GM18517 (cell line): Measurements from ENCODE around the gene OSBP2.
A peak's percentile ranks its signal among the peaks of the same experiment; 100 is the strongest.

Experiments used
- ATAC-seq: cut with Tn5 transposase; IDR thresholded peaks from one replicate; pipeline ENCODE4 v1.9.1; 2021; ENCODE audit warnings: mild to moderate bottlenecking, moderate library complexity; ENCODE audit not compliant: unreplicated experiment

Gene OSBP2, protein sequence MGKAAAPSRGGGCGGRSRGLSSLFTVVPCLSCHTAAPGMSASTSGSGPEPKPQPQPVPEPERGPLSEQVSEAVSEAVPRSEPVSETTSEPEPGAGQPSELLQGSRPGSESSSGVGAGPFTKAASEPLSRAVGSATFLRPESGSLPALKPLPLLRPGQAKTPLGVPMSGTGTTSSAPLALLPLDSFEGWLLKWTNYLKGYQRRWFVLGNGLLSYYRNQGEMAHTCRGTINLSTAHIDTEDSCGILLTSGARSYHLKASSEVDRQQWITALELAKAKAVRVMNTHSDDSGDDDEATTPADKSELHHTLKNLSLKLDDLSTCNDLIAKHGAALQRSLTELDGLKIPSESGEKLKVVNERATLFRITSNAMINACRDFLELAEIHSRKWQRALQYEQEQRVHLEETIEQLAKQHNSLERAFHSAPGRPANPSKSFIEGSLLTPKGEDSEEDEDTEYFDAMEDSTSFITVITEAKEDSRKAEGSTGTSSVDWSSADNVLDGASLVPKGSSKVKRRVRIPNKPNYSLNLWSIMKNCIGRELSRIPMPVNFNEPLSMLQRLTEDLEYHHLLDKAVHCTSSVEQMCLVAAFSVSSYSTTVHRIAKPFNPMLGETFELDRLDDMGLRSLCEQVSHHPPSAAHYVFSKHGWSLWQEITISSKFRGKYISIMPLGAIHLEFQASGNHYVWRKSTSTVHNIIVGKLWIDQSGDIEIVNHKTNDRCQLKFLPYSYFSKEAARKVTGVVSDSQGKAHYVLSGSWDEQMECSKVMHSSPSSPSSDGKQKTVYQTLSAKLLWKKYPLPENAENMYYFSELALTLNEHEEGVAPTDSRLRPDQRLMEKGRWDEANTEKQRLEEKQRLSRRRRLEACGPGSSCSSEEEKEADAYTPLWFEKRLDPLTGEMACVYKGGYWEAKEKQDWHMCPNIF

DNA sequence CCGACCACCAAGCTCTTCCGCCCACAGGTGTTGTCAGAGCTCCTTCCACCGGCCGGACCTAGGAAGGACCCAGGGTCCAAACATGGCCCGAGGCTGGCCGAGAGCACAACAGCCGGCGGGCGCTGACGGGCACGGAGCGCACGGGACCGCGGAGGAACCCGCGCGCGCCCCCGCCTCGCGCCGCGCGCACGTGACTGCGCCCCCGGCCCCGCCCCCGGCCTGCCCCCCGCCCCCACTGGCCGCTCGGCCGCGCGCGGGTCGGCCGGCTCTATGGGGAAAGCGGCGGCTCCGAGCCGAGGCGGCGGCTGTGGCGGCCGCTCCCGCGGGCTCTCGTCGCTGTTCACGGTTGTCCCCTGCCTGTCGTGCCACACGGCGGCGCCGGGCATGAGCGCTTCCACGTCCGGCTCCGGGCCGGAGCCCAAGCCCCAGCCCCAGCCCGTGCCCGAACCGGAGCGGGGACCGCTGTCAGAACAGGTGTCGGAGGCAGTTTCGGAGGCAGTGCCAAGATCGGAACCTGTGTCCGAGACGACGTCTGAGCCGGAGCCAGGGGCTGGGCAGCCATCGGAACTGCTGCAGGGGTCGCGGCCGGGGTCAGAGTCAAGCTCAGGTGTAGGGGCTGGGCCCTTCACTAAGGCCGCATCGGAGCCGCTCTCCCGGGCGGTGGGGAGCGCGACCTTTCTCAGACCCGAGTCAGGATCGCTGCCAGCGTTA, at the start of gene OSBP2:
TSS of gene OSBP2 (plus strand) at position 235 of the 711 bp plus-strand sequence. CDS start at position 271, 36 bp downstream.
- no peak for ATAC-seq

DNA sequence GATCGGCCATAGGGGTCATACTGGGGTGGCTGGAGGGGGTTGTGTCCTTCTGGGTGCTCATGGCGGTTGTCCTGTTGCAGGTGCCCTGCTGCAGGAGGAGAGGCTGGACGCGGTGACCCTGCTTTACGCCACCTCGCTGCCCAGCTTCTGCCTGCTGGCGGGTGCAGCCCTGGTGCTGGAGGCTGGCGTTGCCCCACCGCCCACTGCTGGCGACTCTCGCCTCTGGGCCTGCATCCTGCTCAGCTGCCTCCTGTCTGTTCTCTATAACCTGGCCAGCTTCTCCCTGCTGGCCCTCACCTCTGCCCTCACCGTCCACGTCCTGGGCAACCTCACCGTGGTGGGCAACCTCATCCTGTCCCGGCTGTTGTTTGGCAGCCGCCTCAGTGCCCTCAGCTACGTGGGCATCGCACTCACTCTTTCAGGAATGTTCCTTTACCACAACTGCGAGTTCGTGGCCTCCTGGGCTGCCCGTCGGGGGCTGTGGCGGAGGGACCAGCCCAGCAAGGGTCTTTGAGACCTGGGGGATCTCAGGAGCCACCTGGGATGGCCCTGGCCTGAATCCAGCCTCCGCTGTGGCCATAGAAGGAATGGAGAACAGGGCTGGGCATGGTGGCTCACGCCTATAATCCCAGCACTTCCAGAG, 48.0 kb upstream of the OSBP2 start:
- no peak for ATAC-seq

DNA sequence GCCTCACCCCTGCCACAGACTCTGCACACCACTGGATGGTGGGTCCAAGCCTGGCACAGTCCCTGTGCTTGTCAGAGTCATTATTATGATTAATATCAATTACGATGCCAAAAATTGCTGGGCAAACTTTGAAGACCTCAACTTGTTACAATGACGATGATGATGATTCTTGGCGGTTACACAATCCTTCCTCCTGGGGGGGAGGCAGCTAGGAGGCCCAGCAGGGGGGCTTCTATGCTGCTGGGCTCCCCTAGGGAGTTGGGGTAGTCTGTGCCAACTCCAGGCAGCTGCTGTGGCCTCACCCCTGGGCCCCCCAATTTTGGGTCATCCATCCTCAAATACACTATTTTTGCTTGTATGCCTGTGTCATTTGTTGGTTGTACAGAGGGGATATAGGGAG, 47.1 kb upstream of the OSBP2 start:
- ATAC-seq = no peak

DNA sequence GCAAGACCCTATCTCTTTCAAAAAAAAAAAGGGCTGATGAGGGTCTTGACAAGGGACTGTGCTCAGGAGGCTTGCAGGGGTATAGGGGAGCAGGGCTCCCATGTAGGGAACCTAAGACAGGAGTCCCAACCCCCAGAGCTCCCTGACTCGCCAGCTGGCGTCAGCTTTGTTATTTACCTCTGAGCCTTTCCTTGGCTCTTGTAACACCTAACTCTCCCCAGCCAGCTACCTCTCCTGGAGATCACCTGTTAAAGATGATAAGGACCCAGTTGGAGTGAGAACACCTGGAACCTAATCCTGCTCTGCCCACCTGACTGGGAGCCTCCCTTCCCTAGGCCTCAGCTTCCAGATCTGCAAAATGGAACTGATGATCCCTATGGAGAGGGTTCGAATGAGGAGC, 45.8 kb upstream of the OSBP2 start:
- no peak for ATAC-seq

DNA sequence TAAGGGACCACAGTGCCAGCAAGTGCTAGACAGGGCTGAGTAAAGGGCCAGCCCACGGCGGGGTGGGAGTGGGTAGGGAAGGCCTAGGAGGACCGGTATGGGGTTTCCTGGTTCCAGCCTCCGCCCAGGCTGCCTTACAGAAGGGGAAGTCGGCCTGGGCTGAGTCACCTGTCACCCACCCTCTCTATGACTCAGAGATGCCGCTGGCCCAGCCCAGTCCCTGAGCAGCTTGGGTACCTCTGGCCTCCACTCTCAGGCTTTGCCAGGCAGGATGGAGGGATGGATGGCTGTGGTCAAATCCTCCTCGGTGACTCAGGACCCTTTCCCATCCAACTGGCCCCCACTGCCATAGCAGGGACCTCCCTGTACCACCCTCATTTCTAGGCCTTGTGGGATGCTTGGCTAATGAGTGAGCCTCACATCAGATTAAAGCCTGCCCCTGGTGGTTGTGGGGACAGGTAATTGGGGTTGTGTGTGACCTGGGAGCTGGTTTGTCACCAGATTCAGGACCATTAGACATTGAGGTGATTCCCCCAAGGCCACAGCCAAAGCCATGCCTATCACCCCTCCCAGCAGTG, 45.2 kb upstream of the OSBP2 start:
- ATAC-seq = no peak

DNA sequence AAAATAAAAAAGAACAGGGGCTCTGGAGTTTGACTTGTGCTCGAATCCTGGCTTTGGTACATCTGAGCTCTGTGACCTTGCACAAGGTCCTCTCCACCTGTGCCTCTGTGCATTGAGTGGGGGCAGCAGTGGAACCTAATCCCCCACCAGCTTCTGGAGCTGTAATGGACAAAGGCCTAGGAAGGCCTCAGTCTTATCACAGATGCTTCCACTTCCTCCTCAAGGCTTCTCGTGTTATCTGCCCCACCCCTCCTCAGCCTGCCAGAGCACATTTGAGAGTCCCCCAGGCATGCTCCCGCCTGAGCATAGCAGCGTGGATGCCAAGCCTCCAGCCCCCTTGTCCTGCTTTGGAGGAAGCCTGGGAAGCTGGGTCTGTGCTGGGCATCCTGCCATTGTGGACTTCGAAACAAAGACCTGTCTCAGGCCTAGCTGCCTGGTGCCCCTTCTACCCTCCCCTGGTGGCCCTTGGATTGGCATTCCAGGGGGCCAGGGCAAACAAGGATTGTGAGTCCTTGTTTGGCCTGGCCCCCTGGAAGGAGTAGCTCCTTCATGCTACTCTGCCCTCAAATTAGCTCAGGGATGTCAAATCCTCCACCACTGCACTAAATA, 44.1 kb upstream of the OSBP2 start:
- ATAC-seq = no peak

DNA sequence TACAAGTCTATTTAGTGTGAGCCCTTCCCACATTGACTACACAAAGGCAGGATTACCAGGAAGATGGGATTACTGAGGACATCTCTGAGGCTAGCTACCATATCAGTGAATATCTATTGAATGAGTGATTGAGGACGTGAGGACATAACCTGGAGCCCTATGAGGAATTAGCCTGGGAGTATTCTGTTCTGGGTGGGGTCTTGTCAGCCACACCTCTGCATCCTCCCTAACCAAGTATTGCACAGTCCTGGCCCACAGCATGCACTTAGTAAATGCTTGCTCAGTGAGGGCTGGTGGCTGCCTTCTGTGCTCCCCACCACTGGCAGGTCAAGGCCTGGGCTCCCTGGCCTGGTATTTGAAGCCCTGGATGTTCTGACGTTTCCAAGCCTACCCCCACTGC, 41.8 kb upstream of the OSBP2 start:
- no peak for ATAC-seq

DNA sequence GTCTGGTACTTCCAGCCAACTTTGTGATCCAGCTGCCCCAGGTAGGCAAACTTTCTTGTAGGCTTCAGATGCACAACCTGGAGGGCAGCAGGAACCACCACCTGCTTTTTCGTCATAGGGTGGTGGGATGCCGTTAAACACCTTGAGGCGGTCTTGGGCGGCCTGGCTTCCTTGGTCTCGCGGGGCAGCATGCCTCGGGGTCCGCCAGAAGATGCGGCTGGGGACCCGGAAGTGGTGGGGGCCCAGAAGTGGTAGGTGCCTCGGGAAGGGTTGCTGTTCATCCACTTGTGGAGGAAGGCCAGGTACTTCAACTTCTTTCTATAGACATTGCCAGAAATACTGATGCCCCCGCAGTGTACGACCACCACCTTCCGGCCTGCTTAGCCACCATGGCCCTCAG, 40.3 kb upstream of the OSBP2 start:
- ATAC-seq = no peak

DNA sequence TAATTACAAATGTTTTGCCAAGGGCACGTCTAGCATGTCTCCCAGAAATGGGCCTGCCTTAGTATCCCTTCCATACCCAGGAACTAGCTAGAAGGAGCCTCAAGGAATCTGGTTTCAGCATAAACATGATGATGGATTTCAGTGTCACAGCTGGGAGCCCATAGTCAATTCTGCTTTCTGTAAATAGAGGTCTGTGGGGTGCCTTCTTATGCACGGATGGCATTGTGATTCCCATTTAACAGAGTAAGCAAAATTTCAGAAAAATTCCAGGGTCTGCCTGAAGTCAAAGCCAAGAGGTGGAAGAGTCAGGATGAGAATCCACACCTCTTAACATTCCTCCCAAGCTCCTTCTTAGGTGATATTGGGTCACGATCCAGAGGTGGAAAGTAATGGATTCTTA, 39.1 kb upstream of the OSBP2 start:
- ATAC-seq = no peak

DNA sequence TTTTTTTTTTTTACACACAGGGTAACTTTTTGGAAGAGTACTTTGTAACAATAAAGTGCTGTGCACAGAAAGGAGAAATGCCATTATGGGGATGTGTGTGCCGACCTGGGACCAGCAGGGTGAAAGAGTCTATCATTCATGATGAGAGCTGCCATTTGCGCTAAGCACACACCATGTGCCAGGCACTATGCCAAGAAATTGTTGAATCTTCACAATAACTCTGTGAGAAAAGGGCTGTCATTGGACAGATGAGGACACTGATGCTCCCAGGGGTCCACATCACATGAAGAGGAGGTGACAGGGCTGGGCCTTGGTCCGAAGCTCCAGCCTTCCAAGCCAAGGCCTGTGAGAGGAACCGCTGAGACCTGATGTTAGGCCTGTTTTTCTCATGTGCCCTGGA, 32.6 kb upstream of the OSBP2 start:
- ATAC-seq = no peak

DNA sequence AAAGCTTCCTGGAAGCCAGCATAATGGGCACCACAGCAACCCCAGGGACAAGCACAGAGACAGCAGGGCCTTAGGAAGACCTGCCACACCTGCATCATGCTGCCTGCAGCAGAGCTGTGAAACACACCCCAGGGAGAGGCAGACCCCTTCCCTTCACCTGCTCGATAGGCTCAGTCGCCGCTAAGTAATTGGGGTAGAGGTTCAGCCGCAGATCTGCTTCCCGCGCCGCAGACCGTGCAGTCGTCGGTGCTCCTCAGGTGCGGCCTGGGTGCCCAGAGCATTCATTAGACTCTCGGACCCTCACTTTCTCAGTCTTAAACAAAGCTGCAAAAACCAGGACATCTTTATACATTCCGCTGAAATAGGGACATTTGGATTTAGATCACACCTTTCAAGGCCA, 29.9 kb upstream of the OSBP2 start:
- ATAC-seq = no peak

DNA sequence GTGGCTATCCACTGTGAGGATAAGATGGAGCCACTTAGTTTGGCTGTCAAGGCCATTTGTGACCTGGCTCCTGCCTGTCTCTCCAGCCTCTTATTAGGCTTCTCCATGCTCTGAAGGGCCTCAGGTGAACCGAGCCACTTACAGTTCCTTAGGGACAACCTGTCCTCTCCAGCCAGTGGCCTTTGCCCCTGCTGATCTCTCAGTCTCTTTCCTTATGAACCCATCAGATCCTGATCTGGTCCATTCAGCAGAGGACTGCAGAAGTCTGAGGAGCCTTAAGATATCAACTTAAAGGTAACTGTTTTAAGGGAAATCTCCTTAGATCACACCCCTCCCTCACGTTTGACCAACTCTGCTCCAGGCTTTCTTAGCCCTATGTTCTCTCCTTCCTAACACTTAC, 29.4 kb upstream of the OSBP2 start:
- ATAC-seq = no peak

DNA sequence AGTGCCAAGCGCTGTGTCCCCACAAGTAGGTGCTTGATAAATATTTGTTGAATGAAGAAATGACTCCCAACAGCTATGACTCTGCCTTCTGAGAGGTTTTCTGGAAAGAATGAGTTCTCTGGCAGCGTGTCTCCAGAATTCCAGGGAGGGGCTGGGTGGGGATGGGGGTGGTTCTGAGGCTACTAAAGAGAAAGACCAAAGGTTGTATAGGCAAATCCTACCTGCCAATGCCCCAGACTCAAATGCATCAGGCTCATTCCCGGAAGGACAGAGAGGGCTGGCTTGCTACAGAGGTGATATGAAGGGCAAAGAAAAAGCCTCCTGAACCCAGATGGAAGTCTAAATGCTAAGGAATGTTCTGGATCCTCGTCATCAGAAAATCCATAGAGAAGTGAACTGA, 28.9 kb upstream of the OSBP2 start:
- ATAC-seq = no peak

DNA sequence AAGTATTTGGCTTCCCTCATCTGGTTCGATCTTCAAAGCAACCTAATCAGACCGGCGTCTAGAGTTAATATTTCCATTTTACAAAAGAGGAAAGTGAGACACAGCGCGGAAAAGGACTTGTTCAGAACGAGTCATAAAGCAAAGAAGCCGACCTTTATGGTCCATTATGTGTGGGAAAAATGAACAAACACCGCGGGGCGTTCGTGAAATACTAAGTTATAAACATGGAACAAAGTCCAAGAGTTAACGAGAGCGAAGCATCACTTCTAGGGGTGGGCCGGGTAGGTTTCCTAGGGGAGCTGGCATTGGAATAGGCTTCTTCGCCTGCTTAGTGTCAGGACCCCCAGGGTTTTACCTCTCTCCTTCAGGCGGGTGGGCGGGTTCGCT, 27.6 kb upstream of the OSBP2 start:
- ATAC-seq = no peak

DNA sequence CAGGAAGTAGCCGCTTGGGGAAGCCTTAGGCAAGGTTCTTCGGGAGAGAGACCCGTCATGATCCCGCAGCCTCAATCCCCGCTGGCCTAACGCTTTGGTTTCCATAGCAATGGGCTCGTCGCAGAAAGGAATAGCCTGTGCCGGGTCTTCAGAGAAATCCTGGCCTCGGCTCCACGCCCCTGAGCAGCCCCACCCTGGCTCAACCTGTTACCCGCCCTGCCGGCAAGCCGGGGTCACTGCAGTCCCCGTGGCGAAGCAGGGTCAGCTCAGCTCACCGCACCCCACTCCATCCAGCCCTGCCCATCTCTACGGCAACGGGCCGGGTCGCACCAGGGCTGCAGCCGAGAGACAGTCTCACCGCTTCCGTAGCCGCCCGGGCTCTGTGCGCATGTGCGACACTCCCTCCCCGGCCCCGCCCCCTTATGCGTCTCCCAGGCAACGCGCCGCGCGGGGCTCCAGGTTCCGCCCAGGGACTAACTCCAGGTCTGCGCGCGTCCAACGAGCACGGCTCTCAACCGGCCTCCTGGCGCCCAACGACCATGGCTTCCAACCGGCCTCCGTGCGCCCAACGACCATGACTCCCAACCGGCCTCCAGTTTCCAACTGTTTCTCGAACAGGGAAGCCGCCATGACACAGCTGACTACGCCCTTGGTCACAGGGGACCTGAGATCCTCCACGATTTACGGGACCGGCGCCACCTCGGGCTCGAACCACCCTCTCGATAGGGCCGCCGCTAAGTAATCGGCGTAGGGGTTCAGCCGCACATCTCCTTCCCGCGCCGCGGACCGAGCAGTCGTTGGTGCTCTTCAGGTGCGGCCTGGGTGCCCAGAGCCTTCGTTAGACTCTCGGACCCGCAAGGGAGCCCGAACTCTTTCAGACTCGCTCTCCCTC, 26.9 kb upstream of the OSBP2 start, which contains the start of gene DUSP18:
TSS of gene DUSP18 (minus strand) at position 382 of the 892 bp plus-strand sequence. CDS start 3,872 bp downstream, outside the sequence.
- ATAC-seq = peak; percentile 85

DNA sequence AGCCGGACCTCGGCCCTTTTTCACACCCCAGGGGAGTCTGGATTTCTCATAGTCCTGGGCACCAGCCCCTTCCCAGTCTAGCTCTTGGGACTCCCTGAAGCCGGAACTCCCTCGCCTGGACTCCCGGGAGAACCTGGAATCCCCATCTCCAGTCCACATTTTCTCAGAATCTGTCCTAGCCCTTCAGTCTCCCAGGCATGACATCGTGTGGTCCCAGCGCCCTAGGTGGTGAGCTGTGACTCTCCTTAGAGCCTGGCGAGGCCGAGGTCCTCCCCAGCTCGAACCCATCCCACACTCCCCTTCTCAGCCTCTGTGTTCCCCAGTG, 26.3 kb upstream of the OSBP2 start:
- ATAC-seq = no peak

DNA sequence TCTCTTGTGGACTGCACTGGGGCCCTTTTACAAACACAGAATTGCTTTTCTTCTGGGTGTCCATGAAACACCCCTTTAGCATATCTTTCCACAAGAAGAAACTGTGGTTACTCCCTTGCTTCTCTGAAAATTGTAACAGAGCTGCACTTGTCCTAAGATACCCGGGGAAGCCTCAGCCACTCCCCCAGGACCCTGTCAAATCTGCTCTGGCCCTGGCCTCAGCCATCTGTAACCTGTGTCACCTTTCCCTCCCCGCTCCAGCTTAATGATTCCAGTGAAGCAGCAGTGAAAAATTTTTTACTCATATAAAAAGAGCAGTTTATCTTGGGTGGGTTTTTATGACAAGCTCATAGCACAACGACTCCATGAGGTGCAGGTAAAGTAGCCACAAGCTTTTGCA, 23.6 kb upstream of the OSBP2 start:
- ATAC-seq = no peak

DNA sequence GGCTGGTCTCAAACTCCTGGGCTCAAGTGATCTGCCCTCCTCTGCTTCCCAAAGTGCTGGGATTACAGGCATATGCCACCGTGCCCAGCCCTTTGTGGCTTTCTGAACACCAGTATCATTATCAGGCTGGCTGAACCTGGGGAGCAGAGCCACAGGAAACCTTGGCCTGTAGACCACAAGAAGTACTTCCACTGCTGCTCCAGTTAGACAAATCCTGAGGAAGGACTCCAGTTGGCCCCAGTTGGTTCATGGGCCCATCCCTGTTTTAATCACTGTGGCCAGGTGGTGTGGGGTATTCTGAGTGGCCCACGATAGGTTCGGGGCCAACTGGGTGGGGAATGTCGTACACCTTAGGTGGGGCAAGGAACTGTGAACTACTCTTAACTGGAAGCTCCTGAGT, 21.5 kb upstream of the OSBP2 start:
- ATAC-seq = no peak

DNA sequence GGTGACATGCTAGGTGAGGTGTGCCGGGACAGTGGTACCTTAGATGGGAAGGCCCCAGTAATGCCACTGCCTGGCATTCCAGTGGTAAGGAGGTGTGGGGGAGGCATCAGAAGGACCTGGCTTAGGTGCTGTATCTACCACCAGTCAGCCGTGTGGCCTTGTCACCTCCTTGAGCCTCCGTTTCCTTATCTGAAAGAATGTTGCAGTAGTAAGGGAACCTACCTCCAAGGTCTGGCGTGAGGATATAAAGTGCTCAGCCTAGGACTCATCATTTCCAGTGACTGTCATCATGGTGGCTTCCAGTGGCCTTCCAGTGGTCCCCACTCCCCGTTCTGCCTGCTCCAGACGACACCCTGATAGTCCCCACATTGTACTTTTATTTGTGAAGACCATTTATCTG, 20.2 kb upstream of the OSBP2 start:
- ATAC-seq = no peak
